Ammon's horn (tissue), 1 donor: ENCODE results near the gene LMX1B.

ENCODE experiments used
- DNase-seq: peaks from one replicate; pipeline ENCODE4 v3.0.0-alpha.2; 2016; ENCODE audit warnings: low spot score

The LMX1B gene

DNA sequence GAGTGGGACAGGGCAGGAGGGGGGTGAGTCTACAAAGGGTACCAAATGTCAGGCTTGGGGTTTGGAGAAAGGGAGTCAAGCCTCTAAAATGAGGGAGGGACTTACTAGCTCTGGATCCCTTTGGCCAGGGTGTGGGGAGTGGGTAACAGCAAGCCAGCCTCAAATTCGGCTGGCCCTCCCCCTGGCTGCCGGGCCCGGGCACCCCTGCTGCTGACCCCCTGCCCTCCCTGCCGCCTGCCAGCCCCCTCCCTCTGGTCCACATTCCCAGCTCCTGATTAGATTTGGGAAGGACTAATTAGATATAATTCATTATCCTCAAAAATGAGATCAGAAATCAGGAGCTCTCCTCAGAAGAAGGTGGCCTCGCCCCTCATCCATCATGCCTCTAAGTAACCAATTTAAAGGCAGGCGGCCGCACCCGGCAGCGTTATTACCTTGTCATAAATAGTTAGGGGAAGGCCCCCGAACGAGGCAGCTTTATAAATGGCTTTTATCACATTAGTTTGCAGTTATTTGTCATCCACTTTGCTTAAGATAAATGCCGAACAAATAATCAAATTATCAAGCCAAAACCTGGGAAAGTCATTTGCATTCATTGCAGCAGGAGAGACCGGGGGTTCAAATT, 44.6 kb downstream of the LMX1B start:
- no peak for DNase-seq

DNA sequence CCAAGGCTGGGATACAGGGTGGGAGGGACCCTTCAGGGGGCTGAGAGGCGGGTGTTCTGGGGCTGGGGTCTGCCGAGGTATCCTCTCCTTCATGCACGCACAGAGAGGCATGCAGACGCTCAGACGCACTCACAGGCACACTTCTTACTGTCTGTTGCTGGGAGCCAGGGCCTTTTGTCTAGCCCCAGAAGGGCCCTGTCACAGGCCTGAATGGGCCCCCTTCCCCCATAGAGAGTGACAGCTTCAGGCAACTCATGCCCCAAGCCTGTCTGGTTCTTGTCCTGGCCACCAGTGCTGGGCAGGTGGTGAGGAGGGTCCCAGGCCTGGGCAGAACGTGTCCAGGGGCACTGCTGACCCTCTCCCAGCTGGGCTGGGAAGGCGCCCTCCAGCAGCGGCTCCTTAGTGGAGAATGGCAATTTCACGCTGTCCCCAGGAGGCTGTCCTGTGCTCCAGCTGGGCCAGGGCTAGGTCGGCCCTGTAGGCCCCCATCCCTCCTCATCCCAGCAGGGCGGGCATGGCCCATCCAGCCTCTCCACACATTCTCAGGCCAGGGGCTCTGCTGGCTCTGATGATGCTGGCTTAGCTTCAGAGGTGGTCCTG, 45.3 kb downstream of the LMX1B start:
- no peak for DNase-seq

DNA sequence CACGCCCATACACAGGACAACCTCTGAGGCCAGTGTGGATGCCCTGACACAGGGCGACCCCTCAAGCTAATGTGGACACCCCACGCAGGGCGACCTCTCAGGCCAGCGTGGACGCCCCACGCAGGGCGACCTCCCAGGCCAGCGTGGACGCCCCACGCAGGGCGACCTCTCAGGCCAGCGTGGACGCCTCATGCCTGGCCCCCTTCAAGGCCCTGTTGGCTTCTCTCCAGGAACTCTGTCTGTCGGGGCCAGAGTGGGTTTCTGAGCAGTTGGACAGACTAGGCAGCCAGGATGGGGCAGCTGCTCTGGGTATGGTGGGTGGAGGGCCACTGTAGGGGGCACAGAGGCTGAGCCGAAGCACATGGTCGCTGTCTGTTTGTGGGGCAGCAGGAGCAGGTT, 47.4 kb downstream of the LMX1B start:
- no peak for DNase-seq

DNA sequence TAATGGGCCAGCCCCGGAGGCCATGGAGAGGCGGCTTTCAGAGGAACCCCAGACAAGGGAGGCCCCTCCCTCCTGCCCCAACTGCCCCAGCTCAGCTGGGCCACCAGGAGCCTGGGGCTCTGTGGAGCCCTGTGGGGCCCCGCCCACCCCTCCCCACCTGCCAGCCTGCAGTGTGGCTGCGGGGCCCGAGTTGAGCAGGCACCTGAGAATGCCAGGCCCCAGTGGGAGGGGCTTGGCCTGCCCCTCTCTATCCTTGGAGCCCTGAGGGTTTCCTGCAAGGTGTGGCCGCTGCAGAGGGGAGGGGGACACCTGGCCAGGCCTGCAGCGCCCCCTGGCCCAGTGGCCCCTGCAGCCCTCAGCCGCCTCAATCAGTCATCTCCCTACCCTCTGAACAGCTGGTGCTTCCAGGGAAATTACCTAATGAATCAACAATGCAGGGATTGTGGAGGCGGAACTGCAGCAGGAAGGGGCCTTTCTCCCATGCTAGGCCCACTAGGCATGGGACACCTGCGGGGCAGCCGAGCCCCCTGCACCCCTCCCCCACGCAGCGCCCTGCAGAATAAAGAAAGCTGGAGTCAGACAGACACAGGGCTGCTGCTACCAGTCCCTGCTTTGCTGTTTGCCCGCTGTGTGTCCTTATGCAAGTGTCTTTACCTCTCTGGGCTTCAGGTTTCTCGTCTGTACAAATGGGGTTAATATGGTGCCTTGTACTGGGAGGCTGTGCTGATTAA, 48.0 kb downstream of the LMX1B start:
- DNase-seq: no peak

DNA sequence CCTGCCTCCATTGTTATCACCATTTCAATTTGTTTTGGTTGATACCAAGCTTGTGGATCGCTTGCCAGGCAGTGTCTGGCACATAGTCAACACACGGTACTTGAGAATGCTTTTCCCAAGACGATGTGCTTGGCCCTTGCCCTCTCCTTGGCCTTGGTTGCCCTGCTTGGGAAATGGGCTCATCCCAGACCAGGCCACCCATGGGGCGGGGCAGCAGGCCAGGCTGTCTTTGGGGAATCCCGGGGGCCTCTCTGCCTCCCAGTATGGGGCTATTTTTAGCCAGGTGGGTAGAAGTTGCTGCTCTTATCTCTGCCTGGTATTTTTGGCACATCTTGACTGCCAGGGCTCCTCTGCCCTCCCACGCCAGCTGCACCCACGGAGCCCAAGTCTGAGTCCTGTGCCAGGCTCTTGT, 49.9 kb downstream of the LMX1B start:
- DNase-seq: no peak

DNA sequence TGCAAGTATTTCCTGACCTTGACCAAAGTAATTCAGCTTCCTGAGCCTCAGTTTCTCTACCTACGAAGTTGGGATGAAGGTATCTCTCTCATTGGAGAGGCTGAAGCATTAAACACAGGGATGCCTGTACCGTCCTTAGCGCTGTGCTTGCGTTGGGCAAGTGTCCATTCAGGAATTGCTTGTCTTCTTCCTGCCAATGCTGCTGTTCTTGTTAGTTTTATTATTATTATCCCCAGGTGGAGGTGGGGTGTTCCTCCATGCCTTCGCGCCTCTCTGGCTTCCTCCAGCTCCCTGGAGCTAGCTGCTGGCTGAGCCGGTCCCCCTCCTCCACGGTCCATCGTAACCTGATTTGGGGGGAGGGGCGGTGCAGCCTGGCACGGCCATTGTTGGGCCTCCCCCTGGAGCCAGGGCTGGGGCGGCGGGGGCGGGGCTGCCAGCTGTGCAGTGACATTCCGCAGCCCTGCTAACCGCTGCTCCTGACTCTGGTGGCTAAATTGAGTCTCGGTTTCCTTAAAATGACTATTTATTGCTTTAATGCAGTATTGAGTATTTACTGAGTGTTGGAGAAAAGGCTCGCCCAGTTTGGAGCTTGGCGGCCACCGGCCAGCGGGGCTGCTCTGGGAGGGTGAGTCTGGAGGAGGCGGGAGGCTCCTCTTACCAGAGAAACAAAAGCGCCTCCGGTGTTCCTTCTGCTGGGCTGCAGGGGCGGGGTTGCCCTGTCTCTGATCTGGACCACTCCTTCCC, 51.3 kb downstream of the LMX1B start:
- no peak for DNase-seq

DNA sequence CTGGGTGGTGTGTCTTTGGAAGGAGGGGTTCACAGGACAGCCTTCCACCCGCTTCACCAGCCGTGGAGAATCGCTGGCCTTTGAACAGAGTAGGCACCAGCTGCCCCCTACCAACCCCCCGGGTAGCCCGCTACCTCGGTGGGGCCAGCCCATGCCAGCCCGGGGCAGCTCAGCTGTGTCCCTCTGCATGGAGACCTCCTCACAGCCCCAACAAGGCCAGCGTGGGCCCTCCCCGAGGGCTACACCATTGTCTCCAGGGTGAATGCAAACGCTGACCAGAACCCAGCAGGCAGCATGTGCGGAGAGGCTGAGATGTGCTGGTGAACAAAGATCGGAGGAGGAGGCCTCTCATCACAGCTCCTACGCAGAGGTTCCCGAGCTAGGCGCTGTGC, 51.9 kb downstream of the LMX1B start:
- DNase-seq: no peak

DNA sequence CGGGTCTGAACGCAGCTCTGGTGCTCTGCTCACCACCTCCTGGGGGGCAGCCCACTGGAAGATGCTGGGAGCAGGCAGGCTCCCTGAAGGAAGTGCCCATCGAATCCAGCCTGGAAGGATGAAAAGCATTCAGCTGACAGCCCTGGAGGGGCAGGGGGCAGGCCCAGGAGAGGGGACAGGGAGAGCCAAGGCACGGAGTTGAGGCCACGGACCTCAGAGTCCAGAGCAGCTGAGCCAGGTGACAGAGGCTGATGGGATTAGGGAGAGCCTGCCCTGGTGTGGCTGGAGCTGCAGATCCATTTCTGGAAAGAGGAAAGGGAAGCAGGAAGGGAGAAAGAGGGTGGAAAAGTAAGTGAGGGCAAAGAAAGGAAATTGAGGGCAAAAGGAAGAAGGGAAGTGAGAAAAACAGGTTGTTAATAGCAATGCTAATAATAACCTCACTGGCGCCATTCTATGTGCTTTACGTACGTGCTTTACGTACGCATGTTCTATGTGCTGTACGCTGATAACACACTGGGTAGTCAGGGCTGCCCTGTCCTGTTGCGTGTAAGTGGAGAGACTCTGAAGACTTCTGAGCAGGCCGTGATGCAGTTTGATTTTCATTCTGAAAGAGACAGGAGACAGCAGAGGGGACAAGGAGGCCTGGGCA, 52.6 kb downstream of the LMX1B start:
- no peak for DNase-seq

DNA sequence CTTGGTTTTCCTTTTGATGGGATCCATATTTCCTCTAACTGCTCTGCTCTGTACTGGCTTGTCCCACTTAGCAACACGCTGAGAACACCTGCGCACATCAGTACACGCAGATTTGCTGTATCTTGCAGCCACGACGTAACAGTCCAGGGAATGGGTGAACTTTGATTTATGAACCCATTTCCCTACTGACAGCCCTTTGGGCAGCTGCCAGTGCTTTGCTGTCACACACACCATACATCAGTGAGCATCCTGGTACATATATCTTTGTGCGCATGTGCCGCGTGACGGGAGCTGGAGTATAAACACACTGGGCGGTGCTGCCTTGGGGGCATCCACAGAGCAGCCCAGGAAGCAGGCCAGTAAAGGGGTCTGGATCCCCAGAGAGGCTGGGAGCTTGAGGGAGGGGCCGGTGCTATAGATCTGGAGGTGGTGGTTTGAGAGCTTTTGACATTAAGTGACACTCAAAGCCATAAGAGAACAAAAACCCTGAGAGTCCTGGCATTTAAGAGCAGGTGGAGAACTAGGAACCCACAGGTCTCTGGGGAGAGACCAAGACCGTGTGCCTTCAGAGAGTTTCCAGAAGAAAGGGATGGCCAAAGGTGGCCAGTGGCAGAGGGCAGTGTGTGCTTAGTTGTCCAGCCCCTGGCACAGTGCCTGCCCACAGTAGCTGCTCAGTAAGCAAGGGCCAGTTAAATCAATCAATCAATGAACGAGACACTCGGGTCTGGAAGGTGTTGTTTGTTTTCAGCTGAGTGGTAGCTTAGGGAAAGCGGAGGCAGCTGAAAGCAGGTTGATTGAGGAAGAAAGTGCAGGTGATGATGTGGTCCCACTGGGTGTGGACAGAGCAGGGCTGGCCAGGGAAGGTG, 53.7 kb downstream of the LMX1B start:
- no peak for DNase-seq

DNA sequence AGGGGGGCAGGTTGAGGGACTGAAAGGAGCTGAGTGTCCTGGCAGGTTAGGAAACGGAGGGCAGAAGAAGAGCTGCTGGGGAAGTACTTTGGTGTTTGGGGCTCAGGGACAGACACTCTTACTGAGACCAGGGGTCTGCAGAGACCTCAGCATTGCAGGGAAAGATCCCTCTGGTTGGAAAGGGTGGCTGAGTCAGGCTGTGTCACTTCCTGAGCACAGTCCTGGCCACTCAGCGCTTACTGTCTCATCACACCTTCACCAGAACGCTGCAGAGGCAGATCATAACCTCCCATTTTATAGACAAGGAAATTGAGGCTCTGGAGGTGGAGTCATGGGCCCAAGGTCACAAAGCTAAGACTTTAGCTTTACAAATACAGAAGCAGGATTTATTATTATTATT, 54.3 kb downstream of the LMX1B start:
- no peak for DNase-seq

DNA sequence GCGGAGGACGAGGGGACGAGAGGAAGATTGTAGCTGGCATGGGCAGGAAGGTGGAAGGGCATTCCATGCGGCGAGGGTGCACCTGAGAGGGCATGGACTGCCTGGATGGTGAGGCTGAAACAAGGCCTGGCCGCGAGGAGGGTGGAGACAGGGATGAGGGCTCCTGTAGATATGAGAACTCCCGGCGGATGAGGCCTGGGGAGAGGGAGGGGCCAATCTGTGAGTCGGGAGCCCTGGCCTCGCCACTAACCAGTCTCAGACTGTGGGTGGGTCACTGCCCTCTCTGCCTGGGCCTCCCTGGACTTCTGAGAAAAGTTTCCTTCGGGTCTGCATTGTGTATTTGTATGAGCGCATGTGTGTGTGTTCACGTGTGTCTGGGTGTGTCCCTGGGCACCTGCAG, 55.4 kb downstream of the LMX1B start:
- no peak for DNase-seq

DNA sequence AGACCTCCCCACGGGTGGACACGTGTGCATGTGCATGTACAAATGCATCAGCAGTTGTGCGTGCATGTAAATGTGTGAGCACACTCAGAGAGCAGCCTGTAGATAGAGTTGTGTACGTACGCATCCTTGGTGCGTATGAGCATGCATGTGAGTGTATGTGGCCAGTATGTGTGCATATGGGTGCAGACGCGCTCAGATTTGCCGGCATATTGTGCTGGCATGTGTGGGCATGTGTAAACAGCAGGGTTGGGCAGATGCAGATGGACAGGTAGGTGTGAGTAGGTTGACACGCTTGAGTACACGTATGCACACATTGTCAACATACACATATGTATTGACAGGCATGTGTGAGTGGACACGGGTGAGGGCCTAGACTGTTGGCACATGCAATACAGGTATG, 56.5 kb downstream of the LMX1B start:
- no peak for DNase-seq

DNA sequence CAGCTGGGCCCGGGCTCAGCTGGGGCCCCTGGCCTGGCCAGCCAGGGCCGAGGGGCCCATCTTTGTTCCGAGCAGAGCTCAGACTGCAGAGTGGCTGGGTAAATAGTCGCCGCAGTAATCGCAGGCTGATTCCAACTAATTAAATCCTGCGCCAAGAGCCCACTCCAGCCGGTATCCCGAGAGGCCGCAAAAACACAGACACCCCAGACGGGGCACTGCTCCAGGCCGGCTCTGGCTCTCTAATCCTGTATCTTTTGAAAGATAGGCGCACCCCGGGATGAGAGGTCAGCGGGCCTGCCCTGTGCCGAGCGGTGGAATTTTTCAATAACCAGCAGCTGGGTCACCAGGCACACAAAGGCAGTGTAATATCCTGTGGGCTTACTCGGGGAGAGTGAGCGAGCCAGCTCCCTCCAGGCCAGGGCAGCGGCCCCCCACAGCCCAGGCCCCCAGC, 57.7 kb downstream of the LMX1B start:
- no peak for DNase-seq

DNA sequence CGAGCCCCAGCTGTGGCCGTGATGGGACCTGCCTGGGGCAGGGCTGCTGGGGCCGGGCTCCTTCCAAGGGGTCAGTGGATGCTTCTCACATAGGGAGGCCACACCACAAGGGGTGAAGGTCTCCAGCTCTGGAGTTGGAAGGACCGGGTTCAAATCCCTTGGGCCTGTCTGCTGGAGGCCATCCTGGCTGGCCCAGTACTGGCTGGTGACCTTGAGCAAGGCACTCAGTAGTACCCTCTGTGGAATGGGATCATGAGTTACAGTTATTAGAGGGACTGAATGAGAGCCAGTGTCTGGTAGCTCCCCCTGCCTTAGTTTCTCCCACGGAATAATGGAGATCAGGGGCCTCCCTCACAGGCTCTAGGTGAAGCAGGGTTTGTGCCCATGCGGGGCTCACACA, 58.3 kb downstream of the LMX1B start:
- no peak for DNase-seq

DNA sequence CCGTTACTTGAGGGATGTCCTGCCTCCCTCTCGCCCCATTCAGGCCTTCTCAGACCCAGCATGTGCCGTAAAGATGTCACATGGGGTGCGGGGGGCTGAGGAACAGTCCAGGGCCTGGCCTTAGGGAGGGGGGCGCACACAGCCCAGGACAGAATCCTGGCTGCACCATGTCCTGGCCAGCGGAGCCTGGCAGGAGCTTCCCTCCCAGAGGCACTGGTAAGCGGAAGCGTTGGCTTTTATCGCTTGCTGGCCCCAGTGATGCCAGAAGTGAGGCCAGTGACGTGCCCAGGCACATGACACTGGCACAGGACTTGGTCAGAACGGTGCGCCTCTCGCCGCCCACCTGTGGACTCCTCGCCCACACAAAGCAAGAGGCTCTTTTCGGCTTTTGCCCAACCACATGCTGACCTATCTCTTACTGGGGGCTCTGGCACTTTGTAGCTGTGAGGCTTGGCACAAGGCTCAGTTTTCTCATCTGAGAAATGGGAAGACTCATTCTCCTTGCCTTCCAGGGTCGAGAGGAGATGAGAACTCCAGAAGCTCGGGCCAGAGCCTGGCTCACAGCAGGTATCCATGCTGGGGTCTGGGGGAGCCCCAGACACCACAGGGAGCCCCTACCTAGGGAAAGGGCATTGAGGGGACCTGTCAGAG, 59.0 kb downstream of the LMX1B start:
- DNase-seq: no peak

DNA sequence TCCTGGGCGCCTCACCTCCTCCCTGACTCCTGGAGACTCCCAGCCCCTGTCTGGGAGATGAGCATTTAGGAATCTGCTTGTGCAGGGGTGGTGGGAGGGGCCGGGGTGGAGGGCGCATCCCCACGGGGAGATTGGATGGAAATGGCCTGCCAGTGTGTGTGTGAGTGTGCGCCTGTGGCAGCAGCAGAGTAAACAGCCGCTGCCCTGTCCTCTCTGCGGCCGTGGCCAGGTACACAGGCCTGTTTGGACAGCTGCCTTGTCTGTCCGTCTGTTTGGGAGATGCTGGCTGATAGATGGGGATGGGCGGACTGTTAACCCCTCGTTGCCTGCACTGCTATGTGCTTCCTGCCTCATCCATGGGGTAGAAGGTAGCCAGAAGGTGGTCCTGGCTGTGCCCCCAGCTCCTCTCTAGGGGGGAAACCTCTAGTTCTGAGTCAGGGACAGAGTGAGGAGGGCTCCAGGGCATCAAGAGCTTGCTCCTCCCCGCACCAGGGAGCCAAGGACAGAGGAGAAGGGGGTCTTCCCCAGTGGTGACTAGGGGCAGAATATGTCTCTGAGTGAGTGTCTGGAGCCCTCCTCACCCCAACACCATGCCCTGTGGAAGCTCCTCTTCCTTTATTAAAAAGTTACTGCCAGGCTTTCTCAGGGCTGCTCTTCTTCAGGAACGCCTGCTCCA, 60.1 kb downstream of the LMX1B start:
- no peak for DNase-seq

DNA sequence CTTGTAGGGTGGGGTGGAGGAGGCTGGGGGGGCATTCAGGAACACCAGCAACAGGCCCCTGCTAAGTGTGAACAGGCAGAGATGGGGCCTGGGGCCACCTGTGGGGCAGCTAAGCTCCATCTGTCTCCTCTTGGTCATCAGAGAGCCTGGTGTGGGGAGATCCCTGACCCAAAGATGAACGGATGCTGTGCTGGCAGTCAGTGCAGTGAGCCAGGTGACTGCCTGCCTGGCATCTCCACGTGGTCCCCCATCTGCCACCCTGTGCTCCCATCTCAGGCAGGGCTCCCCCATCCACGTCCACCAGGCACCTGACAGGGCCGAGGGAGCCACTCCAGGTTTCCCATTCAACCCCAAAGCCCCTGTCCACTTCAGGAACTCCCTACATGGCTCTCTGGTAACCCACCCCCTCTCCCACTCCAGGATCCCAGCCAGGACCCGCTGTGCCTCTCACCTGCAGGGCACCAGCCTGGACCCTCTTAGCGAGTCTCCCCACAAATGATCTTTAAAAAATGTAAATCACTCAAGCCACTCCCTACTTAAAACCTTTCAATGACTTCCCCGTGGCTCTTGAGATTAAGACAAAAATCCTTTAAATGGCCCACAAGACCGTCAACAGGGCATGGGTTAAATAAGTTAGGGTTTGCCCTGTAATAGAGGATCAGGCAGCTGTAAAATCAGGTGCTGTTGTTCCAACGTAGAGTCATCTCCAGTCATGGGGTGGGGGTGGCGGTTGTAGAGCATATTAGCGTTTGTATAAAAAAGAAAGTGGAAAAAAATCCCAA, 60.8 kb downstream of the LMX1B start:
- DNase-seq: no peak

DNA sequence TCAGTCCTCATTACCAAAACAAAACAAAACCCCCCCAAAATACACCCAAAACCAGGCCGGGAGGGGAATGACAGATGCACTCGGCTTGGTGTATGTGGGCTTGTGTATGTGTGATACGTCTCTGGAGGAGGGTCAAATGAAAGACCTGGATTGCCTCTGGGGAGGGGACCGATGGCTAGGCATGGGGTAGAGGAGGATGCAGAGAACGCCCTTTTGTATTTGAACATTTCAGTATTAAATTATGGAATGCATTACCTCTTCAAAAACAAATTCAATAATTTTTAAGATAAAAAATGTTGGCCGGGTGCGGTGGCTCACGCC, 61.4 kb downstream of the LMX1B start:
- no peak for DNase-seq

DNA sequence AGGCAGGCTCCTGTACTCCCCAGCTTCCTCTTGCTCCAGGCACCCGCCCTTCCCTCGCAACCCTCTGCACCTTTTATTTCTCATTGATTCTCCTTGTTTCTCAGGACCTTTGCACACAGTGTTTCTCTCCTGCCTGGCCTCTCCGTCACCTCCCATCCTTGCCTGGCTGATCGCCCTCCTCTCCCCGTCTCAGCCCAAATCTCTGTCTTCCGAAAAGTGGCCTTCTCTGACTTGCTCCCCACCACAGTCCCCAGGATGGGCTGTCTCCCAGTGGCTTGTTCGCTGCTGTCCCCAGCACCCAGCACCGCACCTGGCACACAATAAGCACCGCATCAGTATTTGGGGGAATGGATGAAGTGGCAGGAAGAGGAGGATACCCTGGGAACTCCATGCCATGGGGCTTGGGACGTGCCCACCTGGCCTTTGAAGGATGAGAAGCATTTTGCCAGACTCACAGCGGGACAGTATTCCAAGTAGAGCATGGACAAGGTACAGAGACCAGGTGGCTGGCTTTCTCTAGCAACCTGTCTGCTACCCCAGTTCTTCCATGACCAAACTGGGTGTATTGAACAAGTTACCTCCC, 62.5 kb downstream of the LMX1B start:
- no peak for DNase-seq
